ENCODE results near the gene IL17F.
A peak's percentile ranks its signal among the peaks of the same experiment; 100 is the strongest.
"Not testable (repeated sequence)": the region's sequence is repeated elsewhere in the genome, so short reads cannot be mapped to it uniquely, and the experiment has no call there.

Gene IL17F

DNA sequence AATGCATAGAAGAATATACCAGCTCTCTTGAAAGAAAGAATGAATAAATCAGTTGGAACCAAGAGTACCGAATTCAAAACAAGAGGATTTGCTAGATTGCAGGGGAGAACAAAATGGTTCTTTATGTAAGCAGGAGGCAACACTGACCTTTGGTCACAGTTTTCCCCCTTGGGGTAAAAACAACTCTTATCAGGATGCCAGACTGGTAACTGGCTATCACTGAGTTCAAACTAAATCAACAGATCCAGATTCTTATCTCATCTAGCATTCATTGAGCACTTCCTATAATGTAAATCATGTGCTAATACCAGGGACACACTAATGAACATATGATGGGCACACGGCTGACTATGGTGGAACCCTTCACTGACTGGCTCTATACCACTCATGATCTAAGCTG lies 4.8 kb upstream of the IL17F start:
- DNase-seq (ENCODE audit: insufficient read length, low spot score) (no peak), FAIRE-seq (no peak)

DNA sequence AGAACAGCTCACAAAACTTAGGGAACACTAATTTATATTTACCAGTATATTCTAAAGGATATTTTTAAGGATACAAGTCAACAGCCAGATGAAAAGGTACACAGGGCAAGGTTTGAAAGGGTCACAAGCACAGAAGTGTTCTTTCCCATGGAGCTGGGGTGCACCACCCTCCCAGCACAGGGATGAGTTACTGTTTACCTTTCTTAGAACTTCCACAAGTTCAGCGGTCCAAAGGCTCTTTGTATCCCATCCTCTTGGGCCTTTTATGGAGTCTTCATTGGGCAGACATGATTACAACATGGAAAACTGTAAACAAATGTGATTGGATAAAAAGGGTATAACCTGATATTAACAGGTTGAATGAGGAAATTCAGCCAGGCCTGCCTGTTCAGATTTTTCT lies 1.1 kb upstream of the IL17F start:
- no peak for DNase-seq (ENCODE audit: insufficient read length, low spot score)
- FAIRE-seq, result no peak

DNA sequence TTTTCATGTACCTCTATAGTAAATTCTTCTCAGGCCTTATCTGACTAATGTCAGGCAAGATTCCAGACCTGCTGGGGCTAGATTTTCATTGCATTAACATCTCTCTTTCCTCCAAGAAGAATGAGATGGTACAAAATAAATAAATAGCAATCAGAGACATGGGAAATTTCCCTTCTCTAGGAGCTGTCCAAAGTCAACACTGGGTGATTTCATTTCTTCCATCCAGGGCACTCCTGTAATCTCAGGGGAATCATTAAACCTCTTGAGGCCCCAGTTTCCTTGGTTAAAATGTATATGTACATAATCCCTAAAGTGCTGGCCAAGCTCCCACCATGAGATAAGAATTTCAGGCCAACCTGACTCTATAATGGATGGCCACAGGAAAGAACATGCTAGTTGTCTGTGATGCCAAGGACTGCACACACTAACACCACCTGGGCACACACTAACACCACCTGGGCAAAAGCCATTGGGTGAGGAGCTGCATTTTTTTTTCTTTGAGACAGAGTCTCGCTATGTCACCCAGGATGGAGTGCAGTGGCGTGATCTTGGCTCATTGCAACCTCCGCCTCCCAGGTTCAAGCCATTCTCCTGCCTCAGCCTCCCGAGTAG lies 912 bp downstream of the IL17F start:
- no peak for DNase-seq (ENCODE audit: insufficient read length, low spot score)
- FAIRE-seq, result no peak

DNA sequence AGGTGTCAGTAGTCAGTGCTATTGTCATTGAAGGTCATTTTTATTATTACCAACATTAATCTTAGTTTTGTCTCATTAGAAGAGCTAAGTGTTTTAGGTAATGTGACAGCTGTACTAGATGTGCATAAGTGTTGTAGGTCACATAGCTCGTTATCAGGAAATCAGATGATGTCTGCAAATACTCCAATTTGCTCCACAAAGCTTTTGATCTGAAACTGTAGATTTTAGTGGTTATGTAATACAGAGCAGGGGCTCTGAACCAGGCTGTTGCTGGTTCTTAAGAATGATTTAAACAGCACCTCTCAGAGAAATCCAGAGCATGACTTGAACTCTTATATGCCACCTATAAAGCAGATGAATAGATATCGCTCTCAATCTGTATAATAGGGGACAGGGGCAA lies 2.5 kb downstream of the IL17F start:
- DNase-seq (ENCODE audit: insufficient read length, low spot score) (no peak), FAIRE-seq (no peak)

DNA sequence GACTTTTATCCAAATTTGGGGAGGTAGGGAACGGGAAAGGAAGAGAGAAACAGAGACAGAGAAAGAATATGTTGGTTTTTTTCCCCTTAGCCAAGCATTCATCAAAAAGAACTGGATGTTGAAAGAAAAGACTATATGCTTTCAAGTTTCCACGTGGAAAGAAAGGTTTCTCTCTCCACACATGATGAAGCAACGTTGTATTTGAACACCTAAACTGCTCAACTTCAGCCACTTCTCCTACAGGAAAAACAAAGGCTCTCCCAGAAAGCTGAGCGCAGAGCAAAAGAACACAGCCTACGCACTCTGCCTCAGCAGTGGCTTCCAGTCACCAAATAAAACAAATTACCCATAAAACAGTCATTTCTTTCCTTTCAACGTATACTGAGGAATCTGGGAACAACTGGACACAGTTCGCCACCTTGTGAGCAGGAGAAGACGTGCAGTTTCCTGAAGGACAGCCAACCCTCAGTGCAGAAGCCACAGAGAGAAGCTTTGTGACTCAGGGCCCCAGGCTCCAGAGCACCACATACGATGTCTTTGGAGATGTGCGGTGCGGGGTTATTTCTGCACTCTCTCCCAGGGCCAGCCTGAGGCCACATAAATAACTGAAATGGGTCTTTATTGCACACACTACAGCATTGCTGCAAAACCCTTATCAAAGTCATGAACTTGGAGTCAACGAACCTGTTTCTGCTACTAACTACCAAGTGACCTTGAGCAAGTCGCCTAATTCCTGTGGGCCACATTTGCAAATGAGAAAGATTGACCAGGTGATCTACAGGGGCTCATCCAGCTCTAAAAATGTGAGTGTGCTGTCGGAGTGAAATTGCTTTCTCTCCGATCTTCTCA lies 10.1 kb downstream of the IL17F start:
- peak; percentile 32 for DNase-seq (ENCODE audit: insufficient read length, low spot score)
- FAIRE-seq, result peak; percentile 54

DNA sequence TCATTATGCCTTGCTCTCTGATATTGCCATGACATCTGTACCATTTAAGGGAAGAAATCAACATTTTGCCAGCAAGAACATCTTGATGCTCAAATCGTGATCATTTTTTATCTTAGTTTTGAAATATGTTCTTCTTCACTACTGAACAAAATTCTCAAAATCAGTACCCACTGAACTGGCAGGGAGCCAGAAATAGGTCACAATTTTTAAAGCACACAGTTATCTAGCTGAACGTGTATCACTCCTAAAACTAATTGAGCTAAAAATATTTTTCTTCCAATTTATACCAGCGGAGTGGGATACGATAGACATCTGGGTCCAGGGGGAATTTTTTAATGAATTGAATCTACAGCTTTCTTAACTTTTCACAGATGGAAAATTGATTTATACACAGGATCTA lies 11.3 kb downstream of the IL17F start:
- no peak for FAIRE-seq
- no peak for DNase-seq (ENCODE audit: insufficient read length, low spot score)

DNA sequence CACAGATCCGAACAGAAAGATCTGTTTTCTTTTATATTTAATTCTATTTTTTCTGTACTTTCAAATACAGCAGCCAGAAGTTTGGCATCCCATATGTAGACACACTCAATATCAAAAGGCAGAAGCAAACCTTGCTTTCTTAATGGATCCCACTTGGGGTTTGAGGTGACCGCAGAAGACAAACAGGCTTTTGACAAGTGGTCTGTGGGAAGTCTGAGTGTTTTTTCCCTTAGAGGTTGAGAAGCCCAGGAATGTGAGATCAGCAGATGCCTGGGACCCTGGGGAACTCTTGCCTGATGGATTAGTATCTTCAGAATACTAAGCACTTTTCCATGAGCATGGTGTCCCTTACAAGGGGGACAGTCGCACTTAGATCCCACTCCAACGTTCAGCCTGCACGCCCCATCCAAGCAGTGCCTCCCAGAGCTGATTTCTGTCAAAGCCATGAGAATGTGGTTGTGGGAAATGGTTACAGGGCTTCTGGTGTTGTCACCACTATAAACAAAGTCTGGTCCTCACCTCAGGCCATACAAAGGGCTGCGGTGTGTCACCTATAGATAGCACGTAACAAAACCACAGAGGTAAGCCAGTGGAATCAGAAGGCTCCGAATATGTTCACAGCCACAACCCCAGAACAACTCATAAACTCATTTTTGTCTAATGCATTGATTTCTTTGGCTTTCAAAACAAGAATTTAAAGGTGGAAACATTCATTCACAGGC lies 12.7 kb downstream of the IL17F start:
- FAIRE-seq (peak; percentile 11), DNase-seq (ENCODE audit: insufficient read length, low spot score) (no peak)

DNA sequence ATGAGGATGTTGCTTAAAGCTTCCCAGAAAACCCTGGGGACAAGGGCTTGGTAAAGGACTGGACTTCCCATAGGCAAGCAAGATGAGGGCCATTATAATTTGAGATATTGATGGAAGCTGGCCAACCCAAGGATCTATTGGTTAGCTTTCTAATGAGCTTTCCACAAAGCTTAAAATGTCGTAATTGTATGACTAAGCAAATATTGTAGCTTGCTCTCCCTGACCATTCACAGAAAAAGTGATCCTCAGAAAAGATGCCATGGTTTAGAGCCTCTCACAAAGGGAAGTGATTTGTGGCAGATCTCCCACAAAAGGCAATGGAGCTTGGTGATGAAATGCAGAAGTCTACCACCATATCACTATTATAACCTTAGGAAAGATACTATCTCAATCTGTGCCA lies 13.6 kb downstream of the IL17F start:
- no peak for DNase-seq (ENCODE audit: insufficient read length, low spot score)

DNA sequence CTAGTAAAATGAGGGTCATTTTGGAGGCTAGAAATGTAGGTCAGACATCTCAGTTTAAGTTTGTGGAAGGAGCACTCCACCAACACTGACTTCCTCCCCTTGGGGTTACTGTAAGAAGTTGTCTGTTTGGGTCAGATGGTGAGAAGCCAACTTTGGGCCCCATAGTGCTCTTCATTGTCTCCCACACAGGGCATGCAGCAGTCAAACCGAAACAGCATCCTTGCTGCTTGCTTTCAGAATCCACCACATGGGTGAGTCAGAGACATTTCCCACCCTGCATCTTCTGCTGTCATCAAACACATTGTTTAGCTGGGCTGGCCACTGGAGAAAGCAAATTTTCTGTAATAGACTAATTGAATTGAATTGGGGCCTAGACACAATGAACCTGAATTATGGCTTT lies 16.8 kb downstream of the IL17F start:
- FAIRE-seq, result peak; percentile 98

More for the DNA sequence above, 13.6 kb downstream of the IL17F start:
- no peak for FAIRE-seq

DNA sequence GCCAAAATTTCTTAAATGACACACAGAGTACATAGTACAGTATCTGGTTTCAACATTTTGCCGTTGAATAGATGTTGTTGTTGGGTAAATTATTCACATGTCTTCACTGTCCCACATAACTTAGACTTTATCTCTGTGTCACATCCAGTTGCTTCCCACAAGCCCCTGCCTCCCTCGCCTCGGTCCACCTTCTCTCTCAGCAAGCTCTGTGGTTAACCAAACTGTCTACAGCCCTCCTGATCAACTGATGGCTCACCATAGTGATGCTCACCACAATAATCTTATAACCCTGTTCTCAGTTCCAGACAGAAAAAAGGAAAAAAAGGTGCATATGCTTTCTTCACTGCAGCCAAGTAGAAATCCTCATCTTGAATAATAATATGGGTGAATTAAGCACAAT lies 23.0 kb downstream of the IL17F start:
- FAIRE-seq (no peak), DNase-seq (ENCODE audit: insufficient read length, low spot score) (no peak)

More for the DNA sequence above, 16.8 kb downstream of the IL17F start:
- DNase-seq (ENCODE audit: insufficient read length, low spot score), result peak; percentile 56

DNA sequence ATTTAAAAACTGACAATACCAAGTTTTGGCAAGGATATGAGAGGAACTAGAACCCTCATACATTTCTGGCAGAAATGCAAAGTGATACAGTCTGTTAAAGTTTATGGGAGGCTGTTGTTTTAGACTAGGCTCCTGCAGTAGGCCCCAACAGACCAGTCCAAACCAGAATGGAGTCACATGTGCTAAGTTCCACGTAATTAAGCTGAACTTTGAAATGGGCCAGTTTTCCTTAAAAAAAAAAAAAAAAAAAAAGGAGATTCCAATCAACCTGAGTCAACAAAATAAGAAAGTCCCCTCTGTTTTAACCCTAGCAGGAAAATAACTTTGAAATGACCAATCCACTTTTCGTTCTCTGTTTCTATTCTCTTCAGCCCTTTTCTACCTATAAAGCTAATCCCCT lies 26.5 kb downstream of the IL17F start:
- DNase-seq (ENCODE audit: insufficient read length, low spot score), result no peak
- no peak for FAIRE-seq

DNA sequence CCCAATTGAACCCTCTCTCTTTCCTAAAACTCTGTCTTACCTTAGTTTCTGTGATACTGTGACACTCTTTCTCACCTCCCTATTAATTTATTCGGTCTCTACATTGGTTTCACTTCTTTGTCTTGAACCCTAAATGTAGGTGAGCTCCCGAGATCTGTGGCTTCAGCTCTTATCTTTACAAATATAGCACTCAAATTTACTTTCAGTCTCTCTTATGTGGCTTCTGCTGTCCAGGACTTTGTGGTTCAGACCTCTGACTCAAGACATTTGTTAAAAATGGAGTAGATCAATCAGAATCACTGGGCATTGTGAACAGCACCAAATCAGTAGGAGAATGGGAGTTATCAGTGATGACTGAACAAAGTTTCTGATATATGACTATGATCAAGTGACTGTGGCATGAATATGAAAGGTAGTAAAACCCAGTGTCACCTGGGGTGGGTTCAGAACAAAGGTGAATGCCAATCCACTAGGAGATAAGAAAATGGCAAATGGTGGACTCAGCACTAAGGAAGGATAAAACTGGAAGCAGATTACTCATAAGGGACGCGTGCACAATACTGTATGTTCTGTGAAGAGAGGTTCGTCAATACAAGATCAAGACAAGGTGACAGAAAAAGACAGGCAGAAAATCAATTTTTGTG lies 27.2 kb downstream of the IL17F start:
- FAIRE-seq (no peak), DNase-seq (ENCODE audit: insufficient read length, low spot score) (no peak)

DNA sequence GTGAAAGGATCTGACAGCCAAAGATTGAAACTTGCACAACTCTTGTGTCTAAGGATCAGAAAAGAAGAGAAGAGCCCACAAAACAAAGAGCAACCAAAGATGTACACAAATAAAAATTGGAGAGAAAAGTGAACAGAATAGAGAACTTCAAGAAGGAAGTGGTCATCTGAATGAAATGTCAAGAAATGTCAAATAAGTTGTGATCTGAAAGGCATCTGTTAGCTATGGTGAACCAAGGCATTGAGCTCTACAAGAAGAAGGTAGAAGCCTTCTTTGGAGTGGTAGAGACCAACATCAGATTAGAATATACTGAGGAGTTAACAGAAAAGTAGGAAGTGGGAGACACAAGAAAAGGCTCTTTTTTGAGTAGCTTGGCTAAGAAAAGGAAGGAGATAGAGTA lies 28.5 kb downstream of the IL17F start:
- DNase-seq (ENCODE audit: insufficient read length, low spot score), result no peak
- FAIRE-seq, result no peak

DNA sequence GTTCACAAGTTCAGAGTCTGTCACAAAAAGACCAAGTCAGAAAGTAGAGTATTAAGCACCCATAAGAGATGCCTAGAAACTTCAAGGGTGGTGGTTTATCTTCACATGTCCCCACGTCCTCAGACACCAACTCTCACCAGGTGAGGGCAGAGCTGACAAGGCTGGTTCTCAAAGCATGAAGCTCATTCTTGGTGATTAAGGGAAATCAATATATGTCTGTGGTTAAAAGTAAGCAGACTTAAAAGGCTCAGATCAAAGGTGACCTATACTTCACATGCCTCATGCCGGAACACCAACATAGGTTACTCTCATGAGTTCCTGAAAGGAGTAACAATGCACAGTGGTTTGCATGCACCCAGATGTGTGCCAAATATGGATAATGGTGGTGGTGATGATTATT lies 31.2 kb downstream of the IL17F start:
- no peak for DNase-seq (ENCODE audit: insufficient read length, low spot score)
- FAIRE-seq, result no peak

DNA sequence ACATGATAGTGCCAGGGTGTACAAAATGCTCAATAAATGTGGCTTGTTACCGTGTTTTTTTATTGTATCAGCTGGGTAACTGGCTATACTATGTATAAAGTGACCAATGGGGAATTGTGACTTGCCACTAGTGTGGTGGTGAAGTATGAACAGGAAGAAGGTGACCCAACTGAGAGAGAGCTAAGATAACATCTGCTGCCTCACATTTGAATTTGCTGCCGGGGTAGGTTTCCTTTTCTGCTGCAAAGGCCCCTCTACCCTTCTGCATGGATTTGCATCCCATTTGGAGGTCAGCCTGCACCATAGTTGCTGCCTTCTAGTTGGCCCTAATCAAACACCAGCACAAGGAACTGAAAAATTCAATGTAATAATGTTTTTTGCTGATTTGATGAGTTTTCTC lies 34.1 kb downstream of the IL17F start:
- FAIRE-seq, result peak; percentile 47
- DNase-seq (ENCODE audit: insufficient read length, low spot score), result no peak

DNA sequence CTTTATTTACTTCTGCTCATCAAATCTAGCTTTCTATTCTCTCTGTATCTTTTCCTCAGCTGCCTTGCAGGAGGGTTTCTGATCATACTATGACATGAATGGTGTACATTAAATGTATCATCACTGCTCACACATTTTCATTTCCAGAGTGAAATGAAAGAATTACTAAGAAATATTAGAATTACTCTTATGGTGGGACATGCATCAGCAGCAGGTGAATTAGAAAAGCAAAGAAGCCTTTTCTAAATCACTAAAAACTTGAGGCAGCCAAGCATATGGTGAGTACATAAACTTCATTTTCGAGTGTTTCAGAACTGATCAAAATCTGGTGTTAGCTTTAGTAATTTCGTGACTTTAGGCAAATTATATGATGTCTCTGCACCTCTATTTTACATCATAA lies 34.5 kb downstream of the IL17F start:
- no peak for FAIRE-seq
- no peak for DNase-seq (ENCODE audit: insufficient read length, low spot score)

DNA sequence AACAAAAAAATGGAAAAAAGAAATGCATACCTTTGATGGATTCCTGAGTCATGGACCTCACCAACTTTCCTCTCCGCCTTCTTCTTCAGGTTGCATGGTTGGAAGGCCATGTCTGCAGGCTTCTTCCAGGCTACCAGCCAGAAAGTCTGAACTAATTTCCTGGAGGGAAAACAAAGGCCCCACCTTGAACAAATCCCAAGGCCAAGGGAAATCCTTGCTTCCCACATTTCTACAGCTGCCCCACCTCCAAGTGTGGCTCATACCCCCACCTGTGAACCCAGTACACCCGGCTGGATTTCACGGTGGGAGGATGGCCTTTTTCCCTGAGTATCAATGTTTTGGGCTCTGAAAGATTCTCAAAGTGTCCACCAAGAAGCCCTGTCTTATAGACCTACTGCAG lies 35.7 kb downstream of the IL17F start:
- FAIRE-seq, result no peak

DNA sequence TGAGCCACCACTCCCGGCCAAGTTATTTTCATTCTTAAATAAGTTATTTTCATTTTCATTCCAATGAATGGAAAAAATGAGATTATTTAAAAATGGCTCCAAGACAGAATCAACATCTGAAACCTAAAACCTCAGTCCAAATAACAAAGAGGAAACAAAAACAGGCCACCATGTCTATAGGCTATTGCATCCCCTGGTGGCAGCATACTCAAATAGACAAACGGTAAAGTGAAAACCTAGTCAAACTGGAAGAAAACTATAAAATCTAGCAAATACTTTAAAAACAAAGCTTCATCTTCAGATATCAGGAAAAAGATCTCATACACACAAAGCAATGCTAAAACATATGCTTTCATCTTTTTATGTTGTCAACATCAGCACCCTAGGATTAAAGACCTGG lies 37.2 kb downstream of the IL17F start:
- no peak for DNase-seq (ENCODE audit: insufficient read length, low spot score)
- FAIRE-seq, result no peak

More for the DNA sequence above, 35.7 kb downstream of the IL17F start:
- DNase-seq (ENCODE audit: insufficient read length, low spot score), result no peak

DNA sequence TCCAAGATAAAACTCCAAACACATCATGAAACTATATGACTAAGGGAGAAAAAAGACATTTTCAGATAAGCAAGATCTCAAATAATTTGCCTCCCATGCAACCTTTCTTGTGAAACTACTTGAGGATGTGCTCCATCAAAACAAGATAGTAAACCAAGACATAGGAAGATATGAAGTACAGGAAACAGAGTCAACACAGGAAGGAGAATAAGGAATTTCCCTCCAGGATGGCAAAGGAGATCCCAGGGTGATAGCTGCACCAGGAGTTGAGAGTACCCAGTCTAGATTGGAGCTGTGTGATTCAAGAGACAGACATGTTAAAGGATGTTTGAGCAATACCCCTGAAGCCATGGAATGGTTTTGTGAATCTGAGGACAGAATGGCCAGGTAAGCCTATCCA lies 42.8 kb downstream of the IL17F start:
- no peak for FAIRE-seq
- no peak for DNase-seq (ENCODE audit: insufficient read length, low spot score)

DNA sequence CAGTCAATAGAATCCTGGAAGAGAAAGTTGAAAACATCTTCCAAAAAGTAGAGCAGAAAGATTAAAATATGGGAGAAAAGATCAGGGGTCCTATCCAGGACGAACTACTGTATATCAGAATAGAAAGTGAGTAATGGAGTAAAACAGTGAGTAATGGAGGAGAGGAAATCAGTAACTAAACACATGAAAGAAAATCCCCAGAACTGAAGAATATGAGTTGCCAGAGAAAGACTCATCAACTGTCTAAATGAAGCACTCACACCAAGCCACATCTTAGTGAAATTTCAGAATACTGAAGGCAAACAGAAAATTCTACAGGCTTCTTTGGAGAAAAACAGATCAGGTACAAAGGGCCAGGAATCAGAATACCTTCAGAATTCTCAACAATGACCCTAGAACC lies 43.3 kb downstream of the IL17F start:
- DNase-seq (ENCODE audit: insufficient read length, low spot score), result no peak
- no peak for FAIRE-seq

DNA sequence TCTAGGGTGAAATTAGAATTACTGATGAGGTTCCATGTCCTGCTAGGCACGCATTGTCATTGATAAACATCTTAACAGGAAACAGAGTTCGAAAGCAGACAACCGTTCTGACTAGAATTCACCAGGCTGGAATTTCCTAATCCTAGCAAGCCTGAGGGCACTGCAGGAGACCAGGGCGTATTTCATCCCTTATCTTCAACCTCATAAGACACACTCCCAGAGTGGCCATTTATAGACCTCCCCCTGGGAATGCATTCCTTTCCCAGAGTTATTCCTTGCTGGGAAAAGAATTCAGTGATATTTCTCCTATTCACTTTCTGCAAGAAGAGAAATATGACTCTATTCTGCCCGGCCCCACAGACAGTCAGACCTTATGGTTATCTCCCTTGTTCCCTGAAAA lies 44.2 kb downstream of the IL17F start:
- not testable (repeated sequence) for FAIRE-seq; DNase-seq (ENCODE audit: insufficient read length, low spot score)
